T-cell (primary cell): ENCODE results near the gene IQCE. TPM values are rescaled to one million over a fixed set of nuclear protein-coding genes. Genes with fewer than 3 reads are reported as not detected.
A peak's percentile ranks its signal among the peaks of the same experiment; 100 is the strongest.
"Not testable (repeated sequence)": the region's sequence is repeated elsewhere in the genome, so short reads cannot be mapped to it uniquely, and the experiment has no call there.

Experiments
- ATAC-seq, 4 experiments: fragments of 200-7000 bp in 3 of 4; fragments of 150-1000 bp in 1 of 4; cut with Tn5 transposase; replicated peaks in 1 of 4; 1 replicate in 3 of 4; 2 replicates in 1 of 4; pipeline ENCODE4 v1.10.0; 2021; ENCODE audit warnings: moderate library complexity in 3 of 4, mild to moderate bottlenecking in 2 of 4, moderate number of reproducible peaks in 1 of 4
- CTCF ChIA-PET, 2 donors: fragments of 300-600 bp; sonication (Branson Sonifier 250); formaldehyde crosslinking; loops; one replicate each; lab custom pipeline; 2022; ENCODE audit warnings: antibody characterized with exemption in 2 of 2; lab: Charles Lee
- POLR2A ChIA-PET, 2 donors: fragments of 300-600 bp; sonication (Branson Sonifier 250); formaldehyde crosslinking; loops; one replicate each; lab custom pipeline; 2022; ENCODE audit warnings: antibody characterized with exemption in 2 of 2; lab: Charles Lee
- DNase-seq, 35 experiments: peaks; one replicate each; pipeline versions ENCODE4 v3.0.0 to v3.0.0-alpha.2; 2013 to 2023
- H3K27ac ChIP-seq: one replicate; pipeline ENCODE4 v1.5.1; 2013; ENCODE audit warnings: low read length
- H3K27me3 ChIP-seq, 2 experiments: replicated peaks in 1 of 2; 1 replicate in 1 of 2; 2 replicates in 1 of 2; pipeline versions ENCODE4 v1.6.1 to v1.7.0; 2013; ENCODE audit warnings: low read length in 1 of 2, mixed read lengths in 1 of 2; ENCODE audit not compliant: control insufficient read depth in 2 of 2, insufficient read depth in 2 of 2; ENCODE audit errors: extremely low read depth in 1 of 2
- H3K36me3 ChIP-seq, 2 donors: 1 replicate in 1 of 2; 2 replicates in 1 of 2; pipeline versions ENCODE4 v1.6.1 to v1.7.0; 2013; ENCODE audit warnings: low read length in 1 of 2; ENCODE audit not compliant: control insufficient read depth in 2 of 2, insufficient read depth in 1 of 2; ENCODE audit errors: extremely low read depth in 1 of 2
- H3K4me1 ChIP-seq, 2 experiments: 1 replicate in 1 of 2; 2 replicates in 1 of 2; pipeline versions ENCODE4 v1.6.1 to v1.7.0; 2013; ENCODE audit warnings: low read length in 2 of 2, mixed read lengths in 1 of 2; ENCODE audit not compliant: insufficient read depth in 2 of 2, control insufficient read depth in 1 of 2; ENCODE audit errors: extremely low read depth in 1 of 2
- H3K4me3 ChIP-seq, 2 donors: 1 replicate in 1 of 2; 2 replicates in 1 of 2; pipeline versions ENCODE4 v1.5.1 to v1.7.0; 2013; ENCODE audit warnings: mild to moderate bottlenecking in 2 of 2, low read length in 1 of 2, moderate library complexity in 1 of 2; ENCODE audit not compliant: control insufficient read depth in 1 of 2; ENCODE audit errors: extremely low read depth in 1 of 2
- H3K9me3 ChIP-seq: 2 replicates; pipeline ENCODE4 v1.7.0; 2013
- H3K27ac Mint-ChIP-seq, 2 donors: one replicate each; pipeline ENCODE4 v1.8.0; 2020 to 2021; ENCODE audit warnings: mild to moderate bottlenecking in 2 of 2, mixed read lengths in 2 of 2
- H3K27me3 Mint-ChIP-seq, 2 donors: one replicate each; pipeline ENCODE4 v1.8.0; 2021 to 2022; ENCODE audit warnings: mixed read lengths in 2 of 2
- H3K36me3 Mint-ChIP-seq: one replicate; pipeline ENCODE4 v1.8.0; 2021; ENCODE audit warnings: mixed read lengths
- H3K4me1 Mint-ChIP-seq, 3 donors: one replicate each; pipeline ENCODE4 v1.8.0; 2020 to 2022; ENCODE audit warnings: mixed read lengths in 3 of 3, mild to moderate bottlenecking in 1 of 3
- H3K4me3 Mint-ChIP-seq, 3 donors: one replicate each; pipeline ENCODE4 v1.8.0; 2020 to 2022; ENCODE audit warnings: mild to moderate bottlenecking in 3 of 3, mixed read lengths in 3 of 3, moderate library complexity in 3 of 3
- H3K9me3 Mint-ChIP-seq, 3 donors: one replicate each; pipeline ENCODE4 v1.8.0; 2020 to 2022; ENCODE audit warnings: mixed read lengths in 3 of 3
- WGBS: methylation state at CpG from one replicate; pipeline ENCODE4 v1.1.5; 2013; ENCODE audit warnings: missing lambda C conversion rate; ENCODE audit not compliant: insufficient coverage; 5-methylcytosine and 5-hydroxymethylcytosine counted together
- total RNA-seq, 35 experiments: library from RNA in 6 of 35; stranded (reverse) in 6 of 35; fragments of 120-200 nt in 1 of 35; gene quantifications; one replicate each; pipeline versions ENCODE4 v1.2.1 to v1.2.4 and lab custom pipeline; 2013 to 2026

The IQCE gene
- total RNA-seq, 5 donors from 2014 or later (not counting 1 experiment from before 2014, with no cell fraction given), result 4.5 to 11.7 (median 8.0) TPM

DNA sequence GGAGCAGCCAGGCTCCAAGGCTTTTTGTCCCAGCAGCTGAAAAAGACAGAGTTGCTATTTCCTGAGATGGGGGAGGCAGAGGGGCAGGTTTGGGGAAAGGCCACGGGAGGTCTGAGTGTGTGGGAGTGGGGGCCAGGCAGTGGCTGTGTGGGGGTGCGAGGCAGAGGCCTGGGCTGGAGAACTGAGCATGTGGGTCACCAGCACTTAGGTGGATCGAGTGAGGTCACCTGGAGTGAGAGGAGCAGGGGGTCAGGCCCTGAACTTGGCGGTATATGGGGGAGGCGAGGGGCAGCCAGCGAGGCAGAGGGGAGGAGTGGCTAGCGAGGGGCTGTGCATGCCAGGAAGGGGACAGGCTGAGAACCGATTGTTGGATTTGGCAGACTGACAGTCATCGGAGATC is 28.4 kb downstream of the IQCE start:
- Histone ChIP-seq H3K4me1 (no peaks in the 10 kb centered on the region), H3K36me3 (peaks cover 0 to 12% of the 10 kb centered on the region in 2 donors), H3K27ac (no peak overlapping the region), H3K4me3 (no peak overlapping the region), H3K27me3 (no peaks in the 10 kb centered on the region), H3K9me3 (no peaks in the 10 kb centered on the region)
- H3K27ac Mint-ChIP-seq, result no peak overlapping the region
- CTCF ChIA-PET, result no interaction called here
- DNase-seq (no peak), ATAC-seq (no peak)
- H3K4me1 Mint-ChIP-seq, result no peaks in the 10 kb centered on the region
- no peak overlapping the region for H3K4me3 Mint-ChIP-seq
- no peaks in the 10 kb centered on the region for H3K9me3 Mint-ChIP-seq
- POLR2A ChIA-PET, result no interaction called here
- WGBS, result 93% methylated on average over 9 of the region's 9 CpGs
- no peaks in the 10 kb centered on the region for H3K27me3 Mint-ChIP-seq
- peaks cover 18% of the 10 kb centered on the region for H3K36me3 Mint-ChIP-seq

DNA sequence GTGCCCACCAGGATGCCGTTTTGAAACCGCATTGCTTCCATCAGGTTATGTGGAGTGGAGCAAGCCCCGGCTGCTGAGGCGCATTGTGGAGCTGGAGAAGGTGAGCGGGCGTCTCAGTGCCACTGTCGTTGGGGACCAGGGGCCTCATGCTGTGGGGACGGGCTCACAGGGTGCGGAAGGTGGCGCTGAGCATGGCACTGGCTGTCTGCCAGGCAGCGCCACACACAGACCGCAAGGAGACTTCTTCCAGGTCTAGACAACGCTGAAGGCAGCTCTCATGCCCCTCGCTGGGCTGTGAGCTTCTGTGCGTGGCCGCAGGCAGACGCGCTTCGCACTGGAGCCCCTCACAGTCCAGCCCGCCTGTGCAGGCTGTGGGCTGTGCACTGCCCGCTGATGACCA is 29.0 kb downstream of the IQCE start:
- H3K36me3 ChIP-seq, result peaks cover 6 to 12% of the 10 kb centered on the region in 2 donors
- H3K9me3 Mint-ChIP-seq, result no peaks in the 10 kb centered on the region
- no peaks in the 10 kb centered on the region for H3K4me1 ChIP-seq
- no peak overlapping the region for H3K27ac ChIP-seq
- H3K36me3 Mint-ChIP-seq, result peaks cover 22% of the 10 kb centered on the region
- no peak overlapping the region for H3K27ac Mint-ChIP-seq
- DNase-seq (no peak), ATAC-seq (no peak)
- CTCF ChIA-PET, result no interaction called here
- WGBS, result 97% methylated on average over 20 of the region's 21 CpGs
- POLR2A ChIA-PET, result no interaction called here
- H3K4me1 Mint-ChIP-seq, result no peaks in the 10 kb centered on the region
- no peaks in the 10 kb centered on the region for H3K9me3 ChIP-seq
- no peaks in the 10 kb centered on the region for H3K27me3 ChIP-seq
- no peaks in the 10 kb centered on the region for H3K27me3 Mint-ChIP-seq
- no peak overlapping the region for H3K4me3 Mint-ChIP-seq
- H3K4me3 ChIP-seq, result no peak overlapping the region

DNA sequence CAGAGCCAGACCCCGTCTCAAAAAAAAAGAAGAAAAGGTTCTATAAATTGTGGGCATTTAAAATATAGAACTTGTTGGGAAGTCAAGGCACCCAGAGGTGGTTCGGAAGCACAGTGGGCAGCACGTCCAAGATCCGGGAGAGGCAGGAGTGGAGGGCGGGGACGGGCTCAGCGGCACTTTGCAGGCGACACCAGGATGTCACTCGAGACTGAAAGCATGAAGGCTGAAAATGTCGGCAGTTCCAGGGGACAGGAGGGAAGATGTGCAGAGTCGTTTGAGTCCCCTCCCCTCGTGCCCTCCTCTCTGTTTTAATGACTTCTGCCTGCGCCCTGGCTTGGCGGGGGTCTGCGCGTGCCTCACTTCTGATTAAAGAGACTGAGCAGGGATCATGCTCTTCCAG is 30.6 kb downstream of the IQCE start:
- Mint-ChIP-seq H3K9me3 (no peaks in the 10 kb centered on the region), H3K4me3 (no peak overlapping the region), H3K36me3 (peaks cover 18% of the 10 kb centered on the region), H3K27me3 (no peaks in the 10 kb centered on the region), H3K4me1 (no peaks in the 10 kb centered on the region), H3K27ac (no peak overlapping the region)
- CTCF ChIA-PET, result no interaction called here
- no peaks in the 10 kb centered on the region for H3K27me3 ChIP-seq
- WGBS, result 95% methylated on average over 16 of the region's 16 CpGs
- no peaks in the 10 kb centered on the region for H3K4me1 ChIP-seq
- H3K27ac ChIP-seq, result no peak overlapping the region
- DNase-seq (no peak), ATAC-seq (no peak)
- no peaks in the 10 kb centered on the region for H3K9me3 ChIP-seq
- POLR2A ChIA-PET, result interaction anchor here in 1 of 2 donors (0.6 kb wide), 1 partner anchor 1180 kb away, joined by 3 read pairs; no protein-coding TSS in a partner anchor
- H3K4me3 ChIP-seq, result no peak overlapping the region
- H3K36me3 ChIP-seq, result peaks cover 9 to 14% of the 10 kb centered on the region in 2 donors

DNA sequence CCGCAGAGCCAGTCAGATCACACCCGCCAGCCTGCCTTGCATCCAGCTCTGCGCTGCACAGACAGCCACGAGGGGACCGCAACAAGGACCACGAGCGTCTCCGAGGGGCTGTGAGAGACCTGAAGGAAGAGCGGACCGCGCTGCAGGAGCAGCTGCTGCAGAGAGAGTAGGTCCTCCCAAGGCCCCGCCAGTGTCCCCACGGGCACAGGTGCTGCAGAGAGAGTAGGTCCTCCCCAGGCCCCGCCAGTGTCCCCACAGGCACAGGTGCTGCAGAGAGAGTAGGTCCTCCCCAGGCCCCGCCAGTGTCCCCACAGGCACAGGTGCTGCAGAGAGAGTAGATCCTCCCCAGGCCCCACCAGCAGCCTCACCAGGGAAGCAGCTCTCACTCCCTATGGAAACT is 31.2 kb downstream of the IQCE start:
- POLR2A ChIA-PET, result interaction anchor here in 1 of 2 donors (0.6 kb wide), 1 partner anchor 1179 kb away, joined by 3 read pairs; no protein-coding TSS in a partner anchor
- DNase-seq, H3K9me3 ChIP-seq, H3K4me3 Mint-ChIP-seq, H3K27ac Mint-ChIP-seq, ATAC-seq, H3K4me1 Mint-ChIP-seq, H3K27me3 ChIP-seq, H3K4me3 ChIP-seq, H3K4me1 ChIP-seq, H3K27me3 Mint-ChIP-seq, CTCF ChIA-PET, H3K9me3 Mint-ChIP-seq, H3K27ac ChIP-seq: not testable (repeated sequence)
- peaks cover 20% of the 10 kb centered on the region for H3K36me3 Mint-ChIP-seq
- H3K36me3 ChIP-seq, result peaks cover 9 to 19% of the 10 kb centered on the region in 2 donors
- 95% methylated on average over 13 of the region's 15 CpGs for WGBS

DNA sequence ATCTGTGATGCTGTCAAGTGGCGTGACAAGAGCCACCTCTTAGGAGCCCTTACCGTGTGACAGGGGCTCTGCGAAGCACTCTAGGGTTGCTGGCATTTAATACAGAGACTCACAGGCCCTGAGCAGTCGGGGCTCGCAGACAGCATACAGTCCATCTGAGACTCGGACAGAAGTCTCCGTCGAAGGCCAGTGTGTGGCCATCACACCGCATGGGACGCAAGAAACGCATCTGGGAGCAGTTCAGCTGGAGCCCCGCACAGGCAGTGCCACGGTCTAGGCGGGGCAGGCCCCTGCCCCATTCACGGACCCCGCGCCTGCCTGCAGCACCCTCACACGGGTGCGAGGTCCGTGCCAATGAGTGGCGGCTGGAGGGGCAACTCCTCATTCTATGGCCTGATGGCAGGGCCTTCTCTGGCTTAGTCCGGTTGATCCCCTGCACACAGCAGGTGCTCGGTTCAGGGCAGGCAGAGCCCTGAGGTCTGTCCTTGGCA is 33.6 kb downstream of the IQCE start:
- H3K27me3 Mint-ChIP-seq, result no peaks in the 10 kb centered on the region
- Histone ChIP-seq H3K4me3 (no peak overlapping the region), H3K4me1 (no peaks in the 10 kb centered on the region), H3K27me3 (no peaks in the 10 kb centered on the region), H3K36me3 (peaks cover 9 to 16% of the 10 kb centered on the region in 2 donors), H3K27ac (no peak overlapping the region), H3K9me3 (no peaks in the 10 kb centered on the region)
- H3K4me3 Mint-ChIP-seq, result no peak overlapping the region
- no peaks in the 10 kb centered on the region for H3K9me3 Mint-ChIP-seq
- ChIA-PET CTCF (interaction anchor here in 1 of 2 donors (0.6 kb wide), 1 partner anchor 32 kb away, joined by 5 read pairs; no protein-coding TSS in a partner anchor), POLR2A (no interaction called here)
- peaks cover 19% of the 10 kb centered on the region for H3K36me3 Mint-ChIP-seq
- 92% methylated on average over 23 of the region's 23 CpGs for whole genome bisulfite sequencing
- ATAC-seq (no peak), DNase-seq (no peak)
- H3K27ac Mint-ChIP-seq, result no peak overlapping the region
- no peaks in the 10 kb centered on the region for H3K4me1 Mint-ChIP-seq

DNA sequence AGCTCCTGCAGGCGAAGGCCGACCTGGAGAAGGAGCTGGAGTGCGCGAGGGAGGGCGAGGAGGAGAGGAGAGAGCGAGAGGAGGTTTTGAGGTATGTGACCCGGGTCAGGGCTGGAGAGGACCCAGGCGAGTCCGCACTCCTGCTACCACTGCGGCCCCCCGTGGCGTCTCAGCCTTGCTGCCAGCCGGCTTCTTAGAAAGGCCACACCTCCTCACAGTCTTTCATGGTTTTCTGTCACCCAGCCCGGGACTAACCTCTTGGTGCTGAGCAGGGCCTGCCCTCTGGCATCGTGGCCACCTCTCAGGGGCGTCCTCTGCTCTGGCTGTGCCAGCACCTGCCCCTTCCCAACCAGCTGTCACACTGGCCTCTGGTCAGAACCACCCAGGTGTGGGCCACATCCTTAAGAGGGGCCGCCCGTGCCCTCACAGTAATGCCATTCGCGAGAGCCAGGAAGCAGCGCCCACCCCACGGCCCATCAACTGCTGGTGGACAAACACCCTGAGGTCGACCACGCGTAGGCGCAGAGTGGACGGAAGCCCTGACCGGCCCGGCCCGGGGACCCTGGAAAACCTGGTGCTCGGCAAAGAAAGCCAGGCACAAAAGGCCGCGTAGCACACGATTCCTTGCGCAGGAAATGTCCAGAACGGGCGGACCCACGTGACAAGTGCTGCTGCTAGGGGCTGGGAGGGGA is 34.4 kb downstream of the IQCE start:
- WGBS, result 97% methylated on average over 37 of the region's 38 CpGs
- H3K36me3 Mint-ChIP-seq, result peaks cover 19% of the 10 kb centered on the region
- no peaks in the 10 kb centered on the region for H3K9me3 ChIP-seq
- peaks cover 9 to 16% of the 10 kb centered on the region in 2 donors for H3K36me3 ChIP-seq
- no peaks in the 10 kb centered on the region for H3K9me3 Mint-ChIP-seq
- H3K4me3 ChIP-seq, result no peak overlapping the region
- H3K4me1 ChIP-seq, result no peaks in the 10 kb centered on the region
- no peaks in the 10 kb centered on the region for H3K4me1 Mint-ChIP-seq
- no peaks in the 10 kb centered on the region for H3K27me3 ChIP-seq
- ChIA-PET POLR2A (no interaction called here), CTCF (no interaction called here)
- no peak overlapping the region for H3K4me3 Mint-ChIP-seq
- peak overlapping the region in 1 of 2 donors; percentile 4 for H3K27ac Mint-ChIP-seq
- no peak for ATAC-seq
- no peak overlapping the region for H3K27ac ChIP-seq
- no peaks in the 10 kb centered on the region for H3K27me3 Mint-ChIP-seq
- DNase-seq, result no peak
